NT2/D1 (cell line): ENCODE measurements around the gene SOX5.

ENCODE experiments used
- DNase-seq: peaks from one replicate; pipeline ENCODE4 v3.0.0-alpha.2; 2011; ENCODE audit warnings: low read depth, low spot score
- H3K27me3 ChIP-seq: 2 replicates; pipeline ENCODE4 v1.6.0; 2011; ENCODE audit warnings: mild to moderate bottlenecking; ENCODE audit not compliant: insufficient read length, insufficient read depth
- H3K36me3 ChIP-seq: 2 replicates; pipeline ENCODE4 v1.6.1; 2011; ENCODE audit warnings: mild to moderate bottlenecking, low read length, mixed read lengths; ENCODE audit not compliant: insufficient read depth, insufficient read length
- H3K4me1 ChIP-seq: 2 replicates; pipeline ENCODE4 v1.5.1; 2011; ENCODE audit not compliant: insufficient read depth, insufficient read length
- H3K4me3 ChIP-seq: 2 replicates; pipeline ENCODE4 v1.5.1; 2011; ENCODE audit warnings: low read depth; ENCODE audit not compliant: insufficient read length
- H3K9ac ChIP-seq: 2 replicates; pipeline ENCODE4 v1.6.0; 2011; ENCODE audit warnings: low read depth; ENCODE audit not compliant: insufficient read length
- H3K9me3 ChIP-seq: 2 replicates; pipeline ENCODE4 v1.5.1; 2011; ENCODE audit warnings: mild to moderate bottlenecking, low read length; ENCODE audit not compliant: insufficient read depth
- SUZ12 ChIP-seq: IDR thresholded peaks from 2 replicates; pipeline ENCODE4 v1.6.1; 2011; ENCODE audit not compliant: insufficient read length, insufficient read depth; ENCODE audit errors: extremely low read depth
- YY1 ChIP-seq: IDR thresholded peaks from 2 replicates; pipeline ENCODE4 v1.6.1; 2011; ENCODE audit not compliant: insufficient read length, insufficient read depth
- ZNF274 ChIP-seq: IDR thresholded peaks from 2 replicates; pipeline ENCODE4 v1.6.1; 2011; ENCODE audit warnings: mild to moderate bottlenecking, low read depth, low read length

The SOX5 gene

DNA sequence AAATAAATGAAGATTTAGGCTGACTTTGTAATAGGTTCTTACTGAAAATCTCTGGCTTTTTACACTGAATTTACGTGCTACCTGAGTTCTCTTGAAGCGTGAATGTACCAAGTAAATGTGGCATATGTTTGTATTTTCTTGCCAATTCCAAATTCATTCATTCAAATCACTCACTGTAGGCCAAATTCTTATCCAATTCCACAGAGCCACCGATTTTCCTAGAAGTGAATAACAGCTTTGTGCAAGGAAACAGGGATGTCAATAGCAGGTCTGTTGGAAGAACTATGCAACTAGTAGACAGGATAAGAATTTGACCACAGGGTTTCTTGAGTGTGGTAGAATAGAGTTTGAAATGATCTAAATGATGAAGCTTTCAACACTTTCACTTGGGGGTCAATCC lies 86.8 kb downstream of the SOX5 start:
- DNase-seq: no peak
- Histone ChIP-seq H3K4me3 (no peak overlapping the region), H3K9me3 (0 out of 2 replicates have a peak, but pooled peaks cover 4% of the 10 kb centered on the region), H3K27me3 (no peaks in the 10 kb centered on the region), H3K9ac (no peak overlapping the region), H3K36me3 (no peaks in the 10 kb centered on the region), H3K4me1 (no peaks in the 10 kb centered on the region)
- no peak for TF ChIP-seq YY1
- no peak for TF ChIP-seq SUZ12
- no peak for TF ChIP-seq ZNF274

DNA sequence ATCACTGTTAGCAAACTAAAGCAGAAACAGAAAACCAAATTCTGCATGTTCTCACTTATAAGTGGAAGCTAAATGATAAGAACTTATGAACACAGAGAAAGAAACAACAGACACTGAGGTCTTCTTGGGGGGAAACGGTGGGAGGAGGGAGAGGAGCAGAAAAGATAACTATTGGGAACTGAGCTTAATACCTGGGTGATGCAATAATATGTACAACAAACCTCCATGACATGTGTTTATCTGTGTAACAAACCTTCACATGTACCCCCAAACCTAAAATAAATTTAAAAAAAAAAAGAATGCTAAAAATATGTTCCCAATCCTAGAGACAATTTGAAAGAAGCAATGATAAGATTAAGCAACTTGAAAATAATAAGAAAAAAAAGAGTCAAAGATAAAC lies 89.5 kb downstream of the SOX5 start:
- Histone ChIP-seq H3K9me3 (0 out of 2 replicates have a peak, but pooled peaks cover 4% of the 10 kb centered on the region), H3K4me1 (no peaks in the 10 kb centered on the region), H3K4me3 (no peak overlapping the region), H3K36me3 (no peaks in the 10 kb centered on the region), H3K9ac (no peak overlapping the region), H3K27me3 (no peaks in the 10 kb centered on the region)
- TF ChIP-seq YY1 (no peak), SUZ12 (no peak), ZNF274 (no peak)
- no peak for DNase-seq

DNA sequence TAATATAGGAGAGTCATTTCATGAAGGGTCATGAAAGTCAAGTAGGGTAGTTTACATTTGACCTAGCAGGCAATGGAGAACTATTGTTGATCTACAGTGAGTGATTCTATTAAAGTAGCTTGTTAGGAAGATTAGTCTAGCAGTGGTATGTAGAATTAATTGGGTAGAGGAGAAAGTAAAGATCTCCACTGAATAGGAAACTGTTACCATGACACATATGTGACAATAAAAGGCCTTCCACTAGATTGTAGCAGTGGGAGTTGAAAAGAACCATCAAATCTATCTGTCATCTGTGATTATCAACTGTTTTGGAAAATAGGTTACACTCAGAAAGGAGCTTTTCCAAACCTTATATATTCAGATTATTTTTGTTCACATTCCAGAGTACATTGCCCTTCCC lies 92.3 kb downstream of the SOX5 start:
- Histone ChIP-seq H3K4me1 (no peaks in the 10 kb centered on the region), H3K36me3 (no peaks in the 10 kb centered on the region), H3K27me3 (no peaks in the 10 kb centered on the region), H3K9ac (no peak overlapping the region), H3K4me3 (no peak overlapping the region), H3K9me3 (0 out of 2 replicates have a peak, but pooled peaks cover 4% of the 10 kb centered on the region)
- DNase-seq: no peak
- no peak for TF ChIP-seq YY1
- TF ChIP-seq SUZ12: no peak
- no peak for TF ChIP-seq ZNF274

DNA sequence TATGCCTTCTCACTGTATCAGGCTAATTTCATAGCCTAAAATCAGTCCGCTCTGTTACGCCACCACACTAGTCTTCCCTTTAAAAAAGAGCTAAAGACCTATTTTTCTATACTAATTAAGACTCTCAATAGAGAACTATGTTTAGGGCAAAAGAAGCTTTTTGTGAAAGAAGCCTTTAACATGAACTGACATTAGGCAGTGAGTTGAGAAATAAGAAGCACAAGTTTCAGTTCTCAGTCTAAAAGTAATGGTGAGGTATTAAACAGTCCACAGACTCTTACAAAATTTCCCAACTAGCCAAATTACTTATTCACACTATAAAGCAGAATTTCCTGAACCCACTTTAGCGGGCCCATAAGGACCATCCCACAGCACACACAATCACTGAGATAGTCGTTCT lies 93.7 kb downstream of the SOX5 start:
- H3K27me3 ChIP-seq: no peaks in the 10 kb centered on the region
- no peaks in the 10 kb centered on the region for H3K36me3 ChIP-seq

DNA sequence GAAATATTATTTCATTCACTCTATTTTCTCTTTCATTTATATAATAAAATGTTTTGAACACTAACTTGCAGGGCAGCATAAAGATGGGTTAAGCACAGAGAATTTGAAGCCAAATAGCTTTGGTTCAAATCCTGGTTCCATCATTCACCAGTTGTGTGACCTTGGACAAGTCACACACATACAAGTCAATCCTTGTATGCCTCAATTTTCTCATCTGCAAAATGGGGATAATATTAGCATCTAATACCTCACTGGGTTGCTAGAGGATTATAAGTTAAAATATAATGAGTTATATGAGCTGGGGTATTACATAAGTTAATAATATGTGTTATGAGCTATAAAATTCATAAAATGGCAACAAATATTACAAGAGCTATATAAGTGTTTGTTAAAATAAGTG lies 94.9 kb downstream of the SOX5 start:
- Histone ChIP-seq H3K36me3 (no peaks in the 10 kb centered on the region), H3K27me3 (no peaks in the 10 kb centered on the region), H3K4me3 (no peak overlapping the region), H3K4me1 (no peaks in the 10 kb centered on the region), H3K9ac (no peak overlapping the region), H3K9me3 (0 out of 2 replicates have a peak, but pooled peaks cover 4% of the 10 kb centered on the region)
- DNase-seq: no peak
- no peak for TF ChIP-seq ZNF274
- TF ChIP-seq SUZ12: no peak
- no peak for TF ChIP-seq YY1

More for the DNA sequence above, 93.7 kb downstream of the SOX5 start:
- TF ChIP-seq SUZ12 (no peak), ZNF274 (no peak), YY1 (no peak)
- DNase-seq: no peak
- no peak overlapping the region for H3K9ac ChIP-seq
- H3K4me3 ChIP-seq: no peak overlapping the region
- H3K9me3 ChIP-seq: 0 out of 2 replicates have a peak, but pooled peaks cover 4% of the 10 kb centered on the region
- no peaks in the 10 kb centered on the region for H3K4me1 ChIP-seq

DNA sequence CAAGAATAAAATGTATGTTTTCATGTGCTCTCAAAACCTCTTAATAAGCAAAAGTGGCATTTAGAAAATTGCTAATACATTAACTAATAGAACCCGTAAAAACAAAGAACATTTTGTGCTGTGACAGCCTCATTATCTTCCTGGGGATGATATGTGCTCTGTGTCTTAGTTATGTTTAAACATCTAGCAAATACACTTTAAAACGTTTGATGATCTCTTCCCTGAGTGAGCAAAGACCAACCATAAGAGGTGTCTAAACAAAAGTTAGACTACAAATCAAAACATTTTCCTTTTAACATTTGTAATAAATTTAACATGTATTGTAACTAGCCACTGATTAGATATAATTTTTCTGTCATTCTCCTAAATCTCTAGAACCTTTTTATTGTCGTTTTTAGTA lies 95.8 kb downstream of the SOX5 start:
- DNase-seq: no peak
- TF ChIP-seq ZNF274 (no peak), YY1 (no peak), SUZ12 (no peak)
- no peaks in the 10 kb centered on the region for H3K36me3 ChIP-seq
- no peak overlapping the region for H3K9ac ChIP-seq
- no peaks in the 10 kb centered on the region for H3K27me3 ChIP-seq
- H3K4me3 ChIP-seq: no peak overlapping the region
- no peaks in the 10 kb centered on the region for H3K4me1 ChIP-seq
- H3K9me3 ChIP-seq: no peaks in the 10 kb centered on the region

DNA sequence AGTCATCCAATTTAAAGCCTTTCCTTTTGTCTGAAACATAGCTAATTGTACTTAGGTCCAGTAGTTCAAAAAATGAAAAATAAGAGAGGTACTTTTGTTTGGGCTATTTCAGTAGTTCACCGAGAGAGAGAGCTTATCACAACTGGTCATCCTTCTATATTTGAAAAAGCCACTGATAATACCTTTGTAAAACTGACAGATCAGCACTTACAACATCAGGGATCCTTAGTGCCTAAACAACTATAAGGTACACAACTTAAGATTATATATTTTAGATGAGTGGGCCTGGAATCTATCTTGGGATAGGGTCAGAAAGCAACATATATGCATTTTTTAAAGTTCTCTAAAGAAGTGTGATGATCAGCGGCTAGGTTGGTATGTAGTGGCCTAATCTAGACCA lies 97.9 kb downstream of the SOX5 start:
- Histone ChIP-seq H3K36me3 (no peaks in the 10 kb centered on the region), H3K4me3 (no peak overlapping the region), H3K4me1 (no peaks in the 10 kb centered on the region), H3K9ac (no peak overlapping the region), H3K27me3 (no peaks in the 10 kb centered on the region), H3K9me3 (no peaks in the 10 kb centered on the region)
- TF ChIP-seq ZNF274: no peak
- no peak for TF ChIP-seq YY1
- TF ChIP-seq SUZ12: no peak
- no peak for DNase-seq
